D721Med (cell line): ENCODE data around the gene PRDX3.

Experiments used
- DNase-seq: peaks from one replicate; pipeline ENCODE4 v3.0.0; 2011; ENCODE audit warnings: low spot score; ENCODE audit not compliant: insufficient read length
- FAIRE-seq: peaks from 2 replicates; lab custom pipeline; 2011; peaks lifted over from hg19 to GRCh38; lab: Jason Lieb, UNC
- CTCF ChIP-seq: IDR thresholded peaks from 2 replicates; pipeline ENCODE4 v1.5.1; 2012; ENCODE audit warnings: mild to moderate bottlenecking, control low read depth; ENCODE audit not compliant: insufficient read depth; ENCODE audit errors: missing control alignments

The PRDX3 gene

DNA sequence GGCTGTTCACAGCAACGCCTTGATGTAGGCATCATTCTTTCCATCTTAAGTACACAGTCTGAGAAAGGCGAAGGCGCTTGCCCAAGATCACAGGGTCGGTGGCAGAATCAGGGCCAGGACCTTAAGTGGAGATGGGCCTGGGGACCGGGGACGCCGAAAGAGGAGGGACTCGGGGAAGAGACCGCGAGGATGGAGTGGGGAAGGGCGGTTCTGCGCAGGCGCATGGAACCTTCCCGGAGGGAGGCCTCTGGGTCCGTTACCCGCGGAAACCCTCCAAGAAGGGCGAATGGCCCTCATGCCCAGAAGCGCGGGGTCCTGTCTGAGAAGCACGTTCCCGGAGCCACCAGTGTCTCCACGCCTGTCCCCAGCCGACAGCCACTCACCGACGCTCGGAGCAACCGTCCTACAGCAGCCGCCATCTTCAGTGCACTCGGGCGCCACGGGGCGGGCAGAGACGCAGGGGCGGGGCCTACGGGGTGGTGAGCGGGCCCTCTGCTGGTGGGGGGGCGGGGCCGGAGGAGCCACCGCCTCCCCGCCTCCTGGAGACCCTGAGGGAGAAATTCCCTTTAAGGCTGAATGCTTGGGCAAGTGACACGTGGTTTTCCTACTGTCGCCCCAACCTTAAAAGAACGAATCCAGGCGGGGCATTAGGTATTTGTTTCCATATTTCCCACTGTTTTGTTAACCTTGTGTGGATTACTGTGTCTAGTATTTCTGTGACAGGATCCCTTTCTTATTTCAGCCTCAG lies at the start of gene PRDX3:
Gene PRDX3, minus strand, starts transcription at position 441 of the 748 bp plus-strand sequence. Its CDS starts 22 bp downstream, at position 419.
- DNase-seq (no peak), FAIRE-seq (no peak)
- no peak for TF ChIP-seq CTCF

- FAIRE-seq (no peak), DNase-seq (no peak)
- TF ChIP-seq CTCF: no peak
Measured at GRCh38 chr10:119227825-119228224, 49.2 kb upstream of the PRDX3 start.

DNA sequence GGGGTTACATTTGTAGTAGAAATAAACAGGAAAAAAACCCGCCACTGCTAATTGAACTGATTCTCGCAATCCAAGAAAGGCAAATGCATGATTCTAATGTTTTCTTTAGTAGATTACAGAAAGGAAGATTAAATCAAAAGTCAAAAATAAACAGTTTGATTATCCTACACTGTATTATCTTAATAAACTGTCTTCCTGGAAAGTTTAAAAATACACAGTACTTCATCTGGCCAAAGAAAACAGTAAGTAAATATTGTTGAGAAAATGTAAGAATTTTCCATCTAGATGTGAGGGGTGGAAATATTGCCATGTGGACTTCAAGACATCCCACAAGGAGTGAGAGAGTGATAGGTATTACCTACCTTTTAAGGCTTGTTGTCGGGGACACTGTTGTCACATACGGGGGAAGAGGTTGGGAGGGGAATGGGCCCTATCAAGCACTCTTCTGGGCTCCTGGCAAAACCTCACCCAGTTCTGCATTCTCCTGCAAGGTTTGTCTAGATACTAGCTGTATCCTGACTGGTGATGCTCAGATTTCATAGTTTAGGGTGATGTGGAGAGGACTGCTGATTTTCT lies 46.6 kb upstream of the PRDX3 start:
- DNase-seq: no peak
- no peak for FAIRE-seq
- no peak for TF ChIP-seq CTCF

DNA sequence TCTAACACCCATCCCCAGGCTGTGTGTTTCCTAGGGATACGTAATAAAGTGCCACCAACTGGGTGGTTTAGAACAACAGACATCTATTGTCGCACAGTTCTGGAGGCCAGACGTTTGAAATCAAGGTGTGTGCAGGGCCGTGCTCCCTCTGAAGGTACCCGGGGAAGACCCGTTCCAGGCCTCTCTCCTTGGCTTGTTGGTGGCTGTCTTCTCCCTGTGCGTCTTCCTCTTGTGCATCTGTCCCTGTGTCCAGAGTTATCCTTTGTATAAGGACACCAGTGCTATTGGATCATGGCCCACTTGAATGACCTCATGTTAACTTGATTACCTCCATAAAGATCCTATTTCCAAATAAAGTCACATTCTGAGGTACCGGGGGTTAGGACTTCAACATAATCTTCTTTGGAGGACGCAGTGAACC lies 44.4 kb upstream of the PRDX3 start:
- DNase-seq: no peak
- FAIRE-seq: no peak
- no peak for TF ChIP-seq CTCF

DNA sequence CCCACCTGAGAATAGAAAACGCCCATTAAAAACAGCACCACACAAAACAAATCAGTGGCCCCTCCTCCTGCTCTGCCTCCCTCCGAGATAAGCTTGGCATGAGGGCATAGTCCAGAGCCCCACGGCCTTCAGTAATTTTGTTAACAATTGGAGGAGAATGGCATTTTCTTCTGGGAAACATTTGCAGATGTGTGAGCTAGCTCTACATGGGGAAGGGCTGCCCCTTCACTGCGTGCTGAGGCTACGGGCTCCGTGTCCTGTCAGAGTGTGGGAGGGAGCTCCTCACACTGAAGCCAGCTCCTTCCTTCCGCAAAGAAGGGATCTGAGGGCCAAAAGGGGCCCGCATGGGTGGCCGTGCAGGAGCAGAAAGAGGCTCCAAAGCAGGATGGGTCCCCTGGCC lies 43.9 kb upstream of the PRDX3 start:
- FAIRE-seq (no peak), DNase-seq (no peak)
- TF ChIP-seq CTCF: no peak

GRCh38 chr10:119221666-119222065 lies 43.1 kb upstream of the PRDX3 start:
- no peak for TF ChIP-seq CTCF
- DNase-seq (no peak), FAIRE-seq (no peak)

DNA sequence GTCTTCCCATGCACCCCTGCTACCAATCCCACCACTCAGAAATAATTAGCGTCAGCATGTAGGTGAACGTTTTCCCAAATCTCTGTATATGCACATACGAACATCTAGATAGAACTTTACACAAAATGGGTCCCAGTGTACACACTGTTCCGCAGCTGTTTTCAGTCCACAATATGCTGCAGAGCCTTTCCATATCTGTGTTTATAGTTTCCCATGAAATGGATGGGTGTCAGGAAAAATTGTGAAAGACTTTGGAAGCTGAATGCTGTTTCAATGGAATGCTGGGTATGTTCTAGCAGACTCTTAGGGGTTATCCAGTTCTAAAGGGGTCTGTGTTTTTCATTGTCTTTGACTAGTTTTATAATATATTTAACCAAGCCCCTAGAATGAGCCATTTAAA lies 42.6 kb upstream of the PRDX3 start:
- no peak for TF ChIP-seq CTCF
- no peak for DNase-seq
- FAIRE-seq: no peak
